Common myeloid progenitor, CD34-positive (primary cell): ENCODE results near the gene SFRP2.

Experiments
- CTCF ChIA-PET: fragments of 350-600 bp; sonication (Branson Sonifier 250); formaldehyde crosslinking; loops from one replicate; lab custom pipeline; 2021; ENCODE audit warnings: antibody characterized with exemption; lab: Charles Lee
- POLR2A ChIA-PET: fragments of 350-600 bp; sonication (Branson Sonifier 250); formaldehyde crosslinking; loops from one replicate; lab custom pipeline; 2021; ENCODE audit warnings: antibody characterized with exemption; lab: Charles Lee
- DNase-seq, 3 donors: peaks; one replicate each; pipeline versions ENCODE4 v3.0.0 to v3.0.0-alpha.2; 2013
- H3K27ac ChIP-seq, 2 experiments: 1 replicate in 1 of 2; 2 replicates in 1 of 2; pipeline ENCODE4 v1.7.0; 2013; ENCODE audit warnings: inconsistent platforms in 2 of 2, low read length in 2 of 2, mild to moderate bottlenecking in 2 of 2, low read depth in 1 of 2, moderate library complexity in 1 of 2; ENCODE audit not compliant: severe bottlenecking in 2 of 2, insufficient read depth in 1 of 2, poor library complexity in 1 of 2
- H3K27me3 ChIP-seq, 5 experiments: replicated peaks in 2 of 5; 1 replicate in 3 of 5; 2 replicates in 2 of 5; pipeline versions ENCODE4 v1.6.1 to v1.7.0; 2013; ENCODE audit warnings: low read length in 4 of 5, mild to moderate bottlenecking in 2 of 5, moderate library complexity in 2 of 5, inconsistent platforms in 1 of 5; ENCODE audit not compliant: insufficient read depth in 5 of 5, control insufficient read depth in 4 of 5
- H3K36me3 ChIP-seq, 4 experiments: 1 replicate in 2 of 4; 2 replicates in 2 of 4; pipeline versions ENCODE4 v1.6.1 to v1.7.0; 2013; ENCODE audit warnings: low read length in 3 of 4, control low read depth in 1 of 4, mild to moderate bottlenecking in 1 of 4; ENCODE audit not compliant: control insufficient read depth in 4 of 4, insufficient read depth in 4 of 4
- H3K4me1 ChIP-seq, 4 experiments: 1 replicate in 3 of 4; 2 replicates in 1 of 4; pipeline versions ENCODE4 v1.6.1 to v1.7.1; 2013; ENCODE audit warnings: low read length in 3 of 4, mild to moderate bottlenecking in 3 of 4, control low read depth in 1 of 4, inconsistent platforms in 1 of 4, moderate library complexity in 1 of 4; ENCODE audit not compliant: control insufficient read depth in 4 of 4, insufficient read depth in 4 of 4; ENCODE audit errors: control extremely low read depth in 1 of 4
- H3K4me3 ChIP-seq, 7 experiments: 1 replicate in 4 of 7; 2 replicates in 3 of 7; pipeline versions ENCODE4 v1.5.1 to v1.7.0; 2013; ENCODE audit warnings: mild to moderate bottlenecking in 7 of 7, low read length in 6 of 7, moderate library complexity in 6 of 7, inconsistent platforms in 2 of 7, low read depth in 2 of 7, control low read depth in 1 of 7; ENCODE audit not compliant: insufficient read depth in 4 of 7, control insufficient read depth in 1 of 7; ENCODE audit errors: extremely low read depth in 1 of 7
- H3K9me3 ChIP-seq, 5 experiments: 1 replicate in 4 of 5; 2 replicates in 1 of 5; pipeline versions ENCODE4 v1.6.1 to v1.7.1; 2013; ENCODE audit warnings: low read length in 4 of 5, mild to moderate bottlenecking in 2 of 5, inconsistent platforms in 1 of 5, low read depth in 1 of 5, moderate library complexity in 1 of 5; ENCODE audit not compliant: control insufficient read depth in 4 of 5, insufficient read depth in 2 of 5; ENCODE audit errors: control extremely low read depth in 1 of 5
- WGBS: methylation state at CpG from one replicate; pipeline ENCODE4 v1.1.5; 2013; ENCODE audit not compliant: insufficient coverage; 5-methylcytosine and 5-hydroxymethylcytosine counted together

Gene SFRP2

GRCh38 chr4:153784166-153784699, 4.7 kb downstream of the SFRP2 start:
- peaks cover 23 to 84% (median 47%) of the 10 kb centered on the region in 5 experiments for H3K27me3 ChIP-seq
- CTCF ChIA-PET, result interaction anchor here (1.0 to 1.1 kb wide), 2 partner anchors 10 to 20 kb away, joined by 3 read pairs; no protein-coding TSS in a partner anchor
- 71% methylated on average over 1 of the region's 3 CpGs for WGBS

GRCh38 chr4:153782581-153782980, 6.3 kb downstream of the SFRP2 start:
- peaks cover 0 to 7% (median 0%) of the 10 kb centered on the region in 5 experiments for H3K9me3 ChIP-seq
- ChIA-PET POLR2A (no interaction called here), CTCF (interaction anchor here (1.3 kb wide), 1 partner anchor 12 kb away, joined by 3 read pairs; no protein-coding TSS in a partner anchor)
- H3K4me3 ChIP-seq, result no peak overlapping the region
- no peak for DNase-seq
- no peaks in the 10 kb centered on the region for H3K4me1 ChIP-seq
- H3K27me3 ChIP-seq, result peaks cover 20 to 67% (median 37%) of the 10 kb centered on the region in 5 experiments
- no peaks in the 10 kb centered on the region for H3K36me3 ChIP-seq
- WGBS, result no CpG with 5 or more reads among the region's 1 CpG
- H3K27ac ChIP-seq, result no peak overlapping the region

More at GRCh38 chr4:153784166-153784699, 4.7 kb downstream of the SFRP2 start:
- POLR2A ChIA-PET, result no interaction called here
- DNase-seq, result no peak
- no peak overlapping the region for H3K4me3 ChIP-seq
- peaks cover 0 to 12% (median 8%) of the 10 kb centered on the region in 4 experiments for H3K4me1 ChIP-seq
- no peak overlapping the region for H3K27ac ChIP-seq
- H3K36me3 ChIP-seq, result no peaks in the 10 kb centered on the region
- H3K9me3 ChIP-seq, result no peaks in the 10 kb centered on the region

GRCh38 chr4:153781717-153782416, 7.0 kb downstream of the SFRP2 start:
- POLR2A ChIA-PET, result no interaction called here
- H3K36me3 ChIP-seq, result no peaks in the 10 kb centered on the region
- no peak overlapping the region for H3K27ac ChIP-seq
- DNase-seq, result no peak
- no peaks in the 10 kb centered on the region for H3K4me1 ChIP-seq
- CTCF ChIA-PET, result interaction anchor here (1.3 to 2.7 kb wide), 2 partner anchors 8 to 12 kb away, joined by 3 to 12 read pairs; no protein-coding TSS in a partner anchor
- peaks cover 15 to 60% (median 33%) of the 10 kb centered on the region in 5 experiments for H3K27me3 ChIP-seq
- no peak overlapping the region for H3K4me3 ChIP-seq
- 51% methylated on average over 4 of the region's 6 CpGs for WGBS
- H3K9me3 ChIP-seq, result peaks cover 0 to 7% (median 0%) of the 10 kb centered on the region in 5 experiments

- Histone ChIP-seq H3K27ac (no peak overlapping the region), H3K27me3 (peaks cover 11 to 54% (median 28%) of the 10 kb centered on the region in 5 experiments), H3K4me3 (no peak overlapping the region), H3K9me3 (peaks cover 0 to 7% (median 0%) of the 10 kb centered on the region in 5 experiments), H3K36me3 (no peaks in the 10 kb centered on the region), H3K4me1 (no peaks in the 10 kb centered on the region)
- POLR2A ChIA-PET, result interaction anchor here (0.7 kb wide), 1 partner anchor 173 kb away, joined by 3 read pairs; no protein-coding TSS in a partner anchor
- DNase-seq, result no peak
- 94% methylated on average over 17 of the region's 17 CpGs for WGBS
- CTCF ChIA-PET, result interaction anchor here (1.3 to 2.7 kb wide), 2 partner anchors 9 to 13 kb away, joined by 3 to 12 read pairs; no protein-coding TSS in a partner anchor
These were observed 7.6 kb downstream of the SFRP2 start for GRCh38 chr4:153781280-153781679.

- Histone ChIP-seq H3K27me3 (peaks cover 8 to 50% (median 26%) of the 10 kb centered on the region in 5 experiments), H3K27ac (no peak overlapping the region), H3K4me1 (no peaks in the 10 kb centered on the region), H3K4me3 (no peak overlapping the region), H3K9me3 (peaks cover 0 to 7% (median 0%) of the 10 kb centered on the region in 5 experiments), H3K36me3 (no peaks in the 10 kb centered on the region)
- DNase-seq, result no peak
- CTCF ChIA-PET, result interaction anchor here (2.7 kb wide), 1 partner anchor 9 kb away, joined by 12 read pairs; no protein-coding TSS in a partner anchor
- WGBS, result no CpG with 5 or more reads among the region's 1 CpG
- POLR2A ChIA-PET, result interaction anchor here (0.7 kb wide), 1 partner anchor 173 kb away, joined by 3 read pairs; no protein-coding TSS in a partner anchor
These were observed 8.0 kb downstream of the SFRP2 start for GRCh38 chr4:153780876-153781275.

- H3K27me3 ChIP-seq, result peaks cover 8 to 49% (median 26%) of the 10 kb centered on the region in 5 experiments
- DNase-seq, result no peak
- no peaks in the 10 kb centered on the region for H3K4me1 ChIP-seq
- ChIA-PET POLR2A (no interaction called here), CTCF (interaction anchor here (2.7 kb wide), 1 partner anchor 10 kb away, joined by 12 read pairs; no protein-coding TSS in a partner anchor)
- H3K36me3 ChIP-seq, result no peaks in the 10 kb centered on the region
- no peak overlapping the region for H3K4me3 ChIP-seq
- 75% methylated on average over 1 of the region's 2 CpGs for WGBS
- peaks cover 0 to 7% (median 0%) of the 10 kb centered on the region in 5 experiments for H3K9me3 ChIP-seq
- H3K27ac ChIP-seq, result no peak overlapping the region
These were observed 8.7 kb downstream of the SFRP2 start for GRCh38 chr4:153780221-153780620.
